Loucy (cell line): ENCODE measurements around the gene RFNG.

Source experiments
- CTCF ChIP-seq: fragments of 200-600 bp; sonication (generic); conservative IDR thresholded peaks from 2 replicates; pipeline ENCODE4 v1.5.1; 2014; ENCODE audit warnings: mild to moderate bottlenecking, antibody characterized with exemption, low read length
- EZH2phosphoT487 ChIP-seq: fragments of 200-600 bp; IDR thresholded peaks from 2 replicates; pipeline ENCODE4 v1.6.1; 2018; ENCODE audit warnings: antibody characterized with exemption, mild to moderate bottlenecking, moderate library complexity, borderline replicate concordance

- TF ChIP-seq CTCF, result no peak
- no peak for TF ChIP-seq EZH2phosphoT487
Observed at GRCh38 chr17:82051776-82052637, at the start of gene RFNG, which contains the start of gene GPS1.
